ENCODE data around the gene PEX7. TPM values are rescaled to one million over a fixed set of nuclear protein-coding genes. Genes with fewer than 3 reads are reported as not detected.
A peak's percentile ranks its signal among the peaks of the same experiment; 100 is the strongest.

PEX7 gene
- polyA plus RNA-seq, 3 donors, result 3.0 to 6.1 (median 3.9) TPM

- H3K27me3 Mint-ChIP-seq (ENCODE audit: low read depth in 3 of 3), result peaks cover 0 to 2% (median 0%) of the 10 kb centered on the region in 3 donors
- no peak overlapping the region for H3K27ac Mint-ChIP-seq
- Histone ChIP-seq H3K27ac (ENCODE audit: low read depth in 1 of 2, low read length in 2 of 2) (no peak overlapping the region), H3K27me3 (ENCODE audit: control insufficient read depth in 2 of 2, insufficient read depth in 2 of 2, low read length in 2 of 2) (no peaks in the 10 kb centered on the region), H4K20me1 (ENCODE audit: insufficient read depth, low read length) (peaks cover 2% of the 10 kb centered on the region), H3K79me2 (ENCODE audit: insufficient read depth, low read length) (peaks cover 17% of the 10 kb centered on the region), H3K9me3 (replicated peaks in 1 of 2; ENCODE audit: control insufficient read depth in 1 of 2, insufficient read depth in 1 of 2, low read length in 2 of 2) (no peaks in the 10 kb centered on the region), H2AFZ (ENCODE audit: insufficient read depth, low read depth, low read length, poor library complexity, severe bottlenecking) (peak overlapping the region; percentile 12), H3K36me3 (replicated peaks in 1 of 2; ENCODE audit: control insufficient read depth in 1 of 2, insufficient read depth in 2 of 2, low read length in 2 of 2) (no peaks in the 10 kb centered on the region), H3K4me3 (replicated peaks in 1 of 3; ENCODE audit: low read depth in 2 of 3, low read length in 3 of 3) (no peak overlapping the region), H3K9ac (ENCODE audit: insufficient read depth, low read length, poor library complexity, severe bottlenecking) (no peak overlapping the region), H3K4me1 (ENCODE audit: control insufficient read depth in 1 of 2, insufficient read depth in 2 of 2, low read length in 2 of 2) (peaks cover 8 to 12% of the 10 kb centered on the region in 2 donors), H3K4me2 (replicated peaks; ENCODE audit: extremely low read depth, low read length, poor library complexity, severe bottlenecking) (no peak overlapping the region)
- peaks cover 11% of the 10 kb centered on the region for H3K4me1 Mint-ChIP-seq
- H3K9me3 Mint-ChIP-seq, result peaks cover 0 to 2% (median 0%) of the 10 kb centered on the region in 7 donors
- no peak for DNase-seq
- WGBS (ENCODE audit: insufficient coverage), result no CpG with 5 or more reads among the region's 5 CpGs
- TF ChIP-seq CTCF (IDR thresholded peaks at IDR 0.05), result no peak
- no peak overlapping the region for H3K4me3 Mint-ChIP-seq
- H3K36me3 Mint-ChIP-seq, result no peaks in the 10 kb centered on the region
- intact Hi-C loops (cut with micrococcal nuclease), result loop anchor here in 1 of 2 donors (10.0 kb wide), 1 partner anchor 211 kb away; no protein-coding TSS in a partner anchor
Measured at GRCh38 chr6:136795996-136796395, 26.4 kb upstream of the PEX7 start.

- intact Hi-C loops (cut with micrococcal nuclease), result loop anchor here in 1 of 2 donors (10.0 kb wide), 1 partner anchor 213 kb away; no protein-coding TSS in a partner anchor
- Histone ChIP-seq H3K4me2 (replicated peaks; ENCODE audit: extremely low read depth, low read length, poor library complexity, severe bottlenecking) (no peak overlapping the region), H2AFZ (ENCODE audit: insufficient read depth, low read depth, low read length, poor library complexity, severe bottlenecking) (no peak overlapping the region), H3K36me3 (replicated peaks in 1 of 2; ENCODE audit: control insufficient read depth in 1 of 2, insufficient read depth in 2 of 2, low read length in 2 of 2) (no peaks in the 10 kb centered on the region), H3K9me3 (replicated peaks in 1 of 2; ENCODE audit: control insufficient read depth in 1 of 2, insufficient read depth in 1 of 2, low read length in 2 of 2) (no peaks in the 10 kb centered on the region), H3K27me3 (ENCODE audit: control insufficient read depth in 2 of 2, insufficient read depth in 2 of 2, low read length in 2 of 2) (no peaks in the 10 kb centered on the region), H4K20me1 (ENCODE audit: insufficient read depth, low read length) (no peaks in the 10 kb centered on the region), H3K4me1 (ENCODE audit: control insufficient read depth in 1 of 2, insufficient read depth in 2 of 2, low read length in 2 of 2) (peaks cover 7 to 9% of the 10 kb centered on the region in 2 donors), H3K27ac (ENCODE audit: low read depth in 1 of 2, low read length in 2 of 2) (no peak overlapping the region), H3K79me2 (ENCODE audit: insufficient read depth, low read length) (no peaks in the 10 kb centered on the region), H3K9ac (ENCODE audit: insufficient read depth, low read length, poor library complexity, severe bottlenecking) (no peak overlapping the region), H3K4me3 (replicated peaks in 1 of 3; ENCODE audit: low read depth in 2 of 3, low read length in 3 of 3) (no peak overlapping the region)
- Mint-ChIP-seq H3K27ac (no peak overlapping the region), H3K36me3 (no peaks in the 10 kb centered on the region), H3K9me3 (peaks cover 0 to 3% (median 0%) of the 10 kb centered on the region in 7 donors), H3K4me1 (peaks cover 10% of the 10 kb centered on the region), H3K27me3 (ENCODE audit: low read depth in 3 of 3) (peaks cover 0 to 2% (median 2%) of the 10 kb centered on the region in 3 donors), H3K4me3 (no peak overlapping the region)
- no peak for DNase-seq
- WGBS (ENCODE audit: insufficient coverage), result no CpG with 5 or more reads among the region's 1 CpG
- no peak for TF ChIP-seq CTCF (IDR thresholded peaks at IDR 0.05)
Measured at GRCh38 chr6:136798044-136798443, 24.3 kb upstream of the PEX7 start.
